Tibial nerve (tissue), 3 donors: ENCODE measurements around the gene ZNF629.

Experiments used
- CTCF ChIP-seq, 5 experiments: fragments of 200-600 bp in 3 of 5; fragments of 450-650 bp in 2 of 5; sonication (generic) in 3 of 5; IDR thresholded peaks; one replicate each; pipeline ENCODE4 v1.5.1; 2016 to 2019; ENCODE audit warnings: antibody characterized with exemption in 5 of 5, mild to moderate bottlenecking in 3 of 5, moderate library complexity in 2 of 5
- POLR2A ChIP-seq, 2 donors: fragments of 450-650 bp; IDR thresholded peaks; one replicate each; pipeline ENCODE4 v1.6.1; 2017; ENCODE audit warnings: antibody characterized with exemption in 2 of 2, mild to moderate bottlenecking in 2 of 2, moderate library complexity in 2 of 2

GRCh38 chr16:30785126-30786106, 1.6 kb downstream of the ZNF629 start:
- TF ChIP-seq CTCF (IDR thresholded peaks at IDR 0.05) (no peak), POLR2A (IDR thresholded peaks at IDR 0.05) (no peak)
